ENCODE measurements around the gene MORN3. TPM values are rescaled to one million over a fixed set of nuclear protein-coding genes. Genes with fewer than 3 reads are reported as not detected.
A peak's percentile ranks its signal among the peaks of the same experiment; 100 is the strongest.
"Not testable (repeated sequence)": the region's sequence is repeated elsewhere in the genome, so short reads cannot be mapped to it uniquely, and the experiment has no call there.

Gene MORN3
- total and polyA plus RNA-seq, 5 donors from 2014 or later = 2.3 to 7.3 (median 5.6) TPM

- peak overlapping the region in 1 of 4 donors; percentile 86 for H3K4me3 Mint-ChIP-seq
Observed at GRCh38 chr12:121663610-121663929, 5.9 kb downstream of the MORN3 start.

GRCh38 chr12:121661353-121662105 lies 7.9 kb downstream of the MORN3 start:
- H3K9me3 ChIP-seq (ENCODE audit: control insufficient read depth in 2 of 2, low read length in 2 of 2); DNase-seq; H3K36me3 Mint-ChIP-seq; H3K27me3 ChIP-seq (ENCODE audit: control insufficient read depth, insufficient read depth, low read length); H3K27ac ChIP-seq (ENCODE audit: insufficient read depth, low read length, poor library complexity, severe bottlenecking); H3K4me3 Mint-ChIP-seq; H3K27me3 Mint-ChIP-seq; ATAC-seq (ENCODE audit: low read depth in 2 of 2); H3K9me3 Mint-ChIP-seq; H3K36me3 ChIP-seq (ENCODE audit: control insufficient read depth, insufficient read depth, low read length); H3K4me3 ChIP-seq (ENCODE audit: low read depth, low read length): not testable (repeated sequence)
- Mint-ChIP-seq H3K27ac (peak overlapping the region; percentile 86 to 98 (median 93)), H3K4me1 (peaks cover 19 to 89% (median 33%) of the 10 kb centered on the region in 4 donors)
- H3K4me1 ChIP-seq (ENCODE audit: control insufficient read depth, insufficient read depth, low read length, poor library complexity, severe bottlenecking) = peaks cover 52% of the 10 kb centered on the region

More at GRCh38 chr12:121663610-121663929, 5.9 kb downstream of the MORN3 start:
- Mint-ChIP-seq H3K36me3 (no peaks in the 10 kb centered on the region), H3K27ac (peak overlapping the region in 2 of 3 donors; percentile 59 to 75), H3K9me3 (no peaks in the 10 kb centered on the region), H3K27me3 (no peaks in the 10 kb centered on the region), H3K4me1 (peaks cover 14 to 81% (median 20%) of the 10 kb centered on the region in 4 donors)
- Histone ChIP-seq H3K36me3 (ENCODE audit: control insufficient read depth, insufficient read depth, low read length) (no peaks in the 10 kb centered on the region), H3K4me1 (ENCODE audit: control insufficient read depth, insufficient read depth, low read length, poor library complexity, severe bottlenecking) (peaks cover 45% of the 10 kb centered on the region), H3K27me3 (ENCODE audit: control insufficient read depth, insufficient read depth, low read length) (no peaks in the 10 kb centered on the region), H3K9me3 (ENCODE audit: control insufficient read depth in 2 of 2, low read length in 2 of 2) (no peaks in the 10 kb centered on the region), H3K4me3 (ENCODE audit: low read depth, low read length) (no peak overlapping the region), H3K27ac (ENCODE audit: insufficient read depth, low read length, poor library complexity, severe bottlenecking) (no peak overlapping the region)
- no peak for DNase-seq
- no peak for ATAC-seq (ENCODE audit: low read depth in 2 of 2)

GRCh38 chr12:121657305-121658008 lies 12.0 kb downstream of the MORN3 start:
- peaks cover 0 to 1% (median 0%) of the 10 kb centered on the region in 7 donors for H3K9me3 Mint-ChIP-seq
- DNase-seq = peak in 1 of 3 donors; percentile 52

GRCh38 chr12:121656122-121656521 lies 13.3 kb downstream of the MORN3 start:
- no peak for ATAC-seq (ENCODE audit: low read depth in 2 of 2)
- Mint-ChIP-seq H3K36me3 (peaks cover 4% of the 10 kb centered on the region), H3K4me1 (peaks cover 7 to 65% (median 34%) of the 10 kb centered on the region in 4 donors), H3K4me3 (peak overlapping the region in 1 of 4 donors; percentile 38), H3K9me3 (peaks cover 0 to 1% (median 0%) of the 10 kb centered on the region in 7 donors), H3K27ac (peak overlapping the region in 2 of 3 donors; percentile 70 to 84), H3K27me3 (no peaks in the 10 kb centered on the region)
- Histone ChIP-seq H3K27me3 (ENCODE audit: control insufficient read depth, insufficient read depth, low read length) (no peaks in the 10 kb centered on the region), H3K9me3 (ENCODE audit: control insufficient read depth in 2 of 2, low read length in 2 of 2) (no peaks in the 10 kb centered on the region), H3K4me1 (ENCODE audit: control insufficient read depth, insufficient read depth, low read length, poor library complexity, severe bottlenecking) (peaks cover 37% of the 10 kb centered on the region), H3K27ac (ENCODE audit: insufficient read depth, low read length, poor library complexity, severe bottlenecking) (no peak overlapping the region), H3K36me3 (ENCODE audit: control insufficient read depth, insufficient read depth, low read length) (no peaks in the 10 kb centered on the region), H3K4me3 (ENCODE audit: low read depth, low read length) (no peak overlapping the region)
- DNase-seq = no peak

More at GRCh38 chr12:121657305-121658008, 12.0 kb downstream of the MORN3 start:
- Mint-ChIP-seq H3K36me3 (peaks cover 4% of the 10 kb centered on the region), H3K27me3 (no peaks in the 10 kb centered on the region), H3K4me1 (peaks cover 7 to 79% (median 38%) of the 10 kb centered on the region in 4 donors), H3K4me3 (peak overlapping the region; percentile 65 to 86 (median 74)), H3K27ac (peak overlapping the region; percentile 88 to 98 (median 94))
- Histone ChIP-seq H3K27ac (ENCODE audit: insufficient read depth, low read length, poor library complexity, severe bottlenecking) (peak overlapping the region; percentile 23), H3K36me3 (ENCODE audit: control insufficient read depth, insufficient read depth, low read length) (no peaks in the 10 kb centered on the region), H3K9me3 (ENCODE audit: control insufficient read depth in 2 of 2, low read length in 2 of 2) (no peaks in the 10 kb centered on the region), H3K4me1 (ENCODE audit: control insufficient read depth, insufficient read depth, low read length, poor library complexity, severe bottlenecking) (peaks cover 37% of the 10 kb centered on the region), H3K4me3 (ENCODE audit: low read depth, low read length) (no peak overlapping the region), H3K27me3 (ENCODE audit: control insufficient read depth, insufficient read depth, low read length) (no peaks in the 10 kb centered on the region)
- no peak for ATAC-seq (ENCODE audit: low read depth in 2 of 2)

- no peaks in the 10 kb centered on the region for H3K9me3 ChIP-seq (ENCODE audit: control insufficient read depth in 2 of 2, low read length in 2 of 2)
- no peak for ATAC-seq (ENCODE audit: low read depth in 2 of 2)
- H3K27me3 ChIP-seq (ENCODE audit: control insufficient read depth, insufficient read depth, low read length) = no peaks in the 10 kb centered on the region
- Mint-ChIP-seq H3K36me3 (peaks cover 11% of the 10 kb centered on the region), H3K27ac (peak overlapping the region in 1 of 3 donors; percentile 83), H3K4me1 (peaks cover 12 to 56% (median 33%) of the 10 kb centered on the region in 4 donors), H3K27me3 (no peaks in the 10 kb centered on the region), H3K4me3 (peak overlapping the region in 1 of 4 donors; percentile 66), H3K9me3 (peaks cover 0 to 1% (median 0%) of the 10 kb centered on the region in 7 donors)
- no peaks in the 10 kb centered on the region for H3K36me3 ChIP-seq (ENCODE audit: control insufficient read depth, insufficient read depth, low read length)
- no peak for DNase-seq
- H3K27ac ChIP-seq (ENCODE audit: insufficient read depth, low read length, poor library complexity, severe bottlenecking) = peak overlapping the region; percentile 5
- H3K4me3 ChIP-seq (ENCODE audit: low read depth, low read length) = no peak overlapping the region
- peaks cover 28% of the 10 kb centered on the region for H3K4me1 ChIP-seq (ENCODE audit: control insufficient read depth, insufficient read depth, low read length, poor library complexity, severe bottlenecking)
Observed at GRCh38 chr12:121653999-121654398, 15.5 kb downstream of the MORN3 start.

GRCh38 chr12:121652767-121653497 lies 16.5 kb downstream of the MORN3 start:
- no peak for ATAC-seq (ENCODE audit: low read depth in 2 of 2)
- H3K4me1 ChIP-seq (ENCODE audit: control insufficient read depth, insufficient read depth, low read length, poor library complexity, severe bottlenecking) = peaks cover 18% of the 10 kb centered on the region
- peaks cover 0 to 1% (median 0%) of the 10 kb centered on the region in 7 donors for H3K9me3 Mint-ChIP-seq
- no peak overlapping the region for H3K4me3 ChIP-seq (ENCODE audit: low read depth, low read length)
- H3K36me3 Mint-ChIP-seq = peaks cover 11% of the 10 kb centered on the region
- H3K4me1 Mint-ChIP-seq = peaks cover 12 to 47% (median 29%) of the 10 kb centered on the region in 4 donors
- H3K9me3 ChIP-seq (ENCODE audit: control insufficient read depth in 2 of 2, low read length in 2 of 2) = no peaks in the 10 kb centered on the region
- no peak overlapping the region for H3K27ac ChIP-seq (ENCODE audit: insufficient read depth, low read length, poor library complexity, severe bottlenecking)
- H3K36me3 ChIP-seq (ENCODE audit: control insufficient read depth, insufficient read depth, low read length) = no peaks in the 10 kb centered on the region
- DNase-seq = no peak
- peak overlapping the region in 2 of 3 donors; percentile 38 to 67 for H3K27ac Mint-ChIP-seq
- H3K4me3 Mint-ChIP-seq = no peak overlapping the region
- H3K27me3 Mint-ChIP-seq = no peaks in the 10 kb centered on the region
- H3K27me3 ChIP-seq (ENCODE audit: control insufficient read depth, insufficient read depth, low read length) = no peaks in the 10 kb centered on the region

GRCh38 chr12:121651320-121651719 lies 18.1 kb downstream of the MORN3 start:
- H3K27me3 Mint-ChIP-seq = no peaks in the 10 kb centered on the region
- H3K9me3 Mint-ChIP-seq = peaks cover 0 to 1% (median 0%) of the 10 kb centered on the region in 7 donors
- Histone ChIP-seq H3K4me1 (ENCODE audit: control insufficient read depth, insufficient read depth, low read length, poor library complexity, severe bottlenecking) (peaks cover 9% of the 10 kb centered on the region), H3K27ac (ENCODE audit: insufficient read depth, low read length, poor library complexity, severe bottlenecking) (no peak overlapping the region), H3K4me3 (ENCODE audit: low read depth, low read length) (no peak overlapping the region), H3K9me3 (ENCODE audit: control insufficient read depth in 2 of 2, low read length in 2 of 2) (no peaks in the 10 kb centered on the region), H3K36me3 (ENCODE audit: control insufficient read depth, insufficient read depth, low read length) (no peaks in the 10 kb centered on the region), H3K27me3 (ENCODE audit: control insufficient read depth, insufficient read depth, low read length) (no peaks in the 10 kb centered on the region)
- peaks cover 11% of the 10 kb centered on the region for H3K36me3 Mint-ChIP-seq
- H3K4me1 Mint-ChIP-seq = peaks cover 4 to 33% (median 17%) of the 10 kb centered on the region in 4 donors
- ATAC-seq (ENCODE audit: low read depth in 2 of 2) (no peak), DNase-seq (no peak)
- peak overlapping the region; percentile 67 to 84 (median 69) for H3K27ac Mint-ChIP-seq
- no peak overlapping the region for H3K4me3 Mint-ChIP-seq

Data from CD4-positive, CD25-positive, alpha-beta regulatory T cell (primary cell).